HCT116 (cell line): Measurements from ENCODE around the gene HSPB7. TPM values are rescaled to one million over a fixed set of nuclear protein-coding genes. Genes with fewer than 3 reads are reported as not detected.

Experiments
- ATAC-seq: fragments of 200-7000 bp; cut with Tn5 transposase; 2 replicates; pipeline ENCODE4 v1.9.1; 2020; ENCODE audit warnings: mild to moderate bottlenecking, moderate library complexity
- BruUV-seq: library from RNA; stranded (reverse); fragments of 400-500 nt; replicated peaks from 2 replicates; lab custom pipeline; 2021; lab: Mats Ljungman, UMichigan
- CTCF ChIA-PET: fragments of 300-600 bp; sonication (Branson Sonifier 250); formaldehyde crosslinking; loops from one replicate; lab custom pipeline; 2021; ENCODE audit warnings: antibody characterized with exemption; lab: Charles Lee
- POLR2A ChIA-PET: fragments of 300-600, 350-600 bp; sonication (Branson Sonifier 250); formaldehyde crosslinking; loops from one replicate; lab custom pipeline; 2021; ENCODE audit warnings: antibody characterized with exemption; lab: Charles Lee
- RAD21 ChIA-PET, 2 experiments: fragments of 300-600 bp; sonication (Branson Sonifier 250); formaldehyde crosslinking; loops; one replicate each; lab custom pipeline; 2023; ENCODE audit warnings: low total read pairs in 2 of 2; ENCODE audit not compliant: uncharacterized antibody in 2 of 2, unreplicated experiment in 2 of 2, low non-redundant PET in 1 of 2; lab: Charles Lee
- DNase-seq: peaks from one replicate; pipeline ENCODE4 v3.0.0-alpha.2; 2010; ENCODE audit warnings: low read depth, low spot score
- H2AFZ ChIP-seq: fragments of 200-600 bp; shearing (Covaris generic), sonication (generic); 2 replicates; pipeline ENCODE4 v1.6.1; 2017; ENCODE audit warnings: low read depth, mixed run types, mixed read lengths, antibody characterized with exemption, low read length; ENCODE audit not compliant: poor library complexity, severe bottlenecking
- H3K27ac ChIP-seq: 2 replicates; pipeline ENCODE4 v1.5.1; 2012; ENCODE audit warnings: low read depth, low read length
- H3K27me3 ChIP-seq: fragments of 200-600 bp; sonication (generic); 2 replicates; pipeline ENCODE4 v1.6.1; 2016; ENCODE audit warnings: mixed run types, low read length, mixed read lengths; ENCODE audit not compliant: insufficient read depth
- H3K36me3 ChIP-seq, 2 experiments: fragments of 200-500 bp in 1 of 2; fragments of 200-600 bp in 1 of 2; sonication (Bioruptor generic) in 1 of 2; sonication (generic) in 1 of 2; 2 replicates each; pipeline versions ENCODE4 v1.5.1 to v1.6.1; 2014 to 2016; ENCODE audit warnings: low read length in 2 of 2, inconsistent platforms in 1 of 2, mixed read lengths in 1 of 2, mixed run types in 1 of 2; ENCODE audit not compliant: insufficient read depth in 2 of 2, control insufficient read depth in 1 of 2
- H3K4me1 ChIP-seq, 2 experiments: fragments of 200-600 bp in 1 of 2; sonication (generic) in 1 of 2; 2 replicates each; pipeline versions ENCODE4 v1.5.1 to v1.6.1; 2012 to 2017; ENCODE audit warnings: low read length in 2 of 2, inconsistent platforms in 1 of 2, mild to moderate bottlenecking in 1 of 2, mixed read lengths in 1 of 2, mixed run types in 1 of 2, moderate library complexity in 1 of 2; ENCODE audit not compliant: insufficient read depth in 2 of 2, control insufficient read depth in 1 of 2
- H3K4me2 ChIP-seq: fragments of 200-600 bp; sonication (generic); 2 replicates; pipeline ENCODE4 v1.6.1; 2017; ENCODE audit warnings: mixed run types, low read length, mixed read lengths
- H3K4me3 ChIP-seq, 2 experiments: fragments of 200-600 bp in 1 of 2; sonication (generic) in 1 of 2; replicated peaks in 1 of 2; 2 replicates each; pipeline ENCODE4 v1.5.1; 2011 to 2016; ENCODE audit warnings: low read length in 2 of 2, control low read depth in 1 of 2, low read depth in 1 of 2, mild to moderate bottlenecking in 1 of 2, mixed read lengths in 1 of 2, mixed run types in 1 of 2
- H3K79me2 ChIP-seq: fragments of 200-600 bp; sonication (generic); 2 replicates; pipeline ENCODE4 v1.6.1; 2017; ENCODE audit warnings: mild to moderate bottlenecking, mixed run types, low read length, moderate library complexity, mixed read lengths; ENCODE audit not compliant: insufficient read depth
- H3K9ac ChIP-seq: fragments of 200-600 bp; sonication (generic); 2 replicates; pipeline ENCODE4 v1.6.1; 2016; ENCODE audit warnings: low read length, mixed read lengths
- H3K9me2 ChIP-seq: fragments of 200-600 bp; sonication (generic), shearing (Covaris generic); 2 replicates; pipeline ENCODE4 v1.6.1; 2017; ENCODE audit warnings: mixed run types, mild to moderate bottlenecking, moderate library complexity; ENCODE audit not compliant: insufficient read depth
- H3K9me3 ChIP-seq, 2 experiments: fragments of 200-500 bp in 1 of 2; fragments of 200-600 bp in 1 of 2; sonication (Bioruptor generic) in 1 of 2; sonication (generic) in 1 of 2; 2 replicates each; pipeline ENCODE4 v1.6.1; 2014 to 2017; ENCODE audit warnings: low read length in 2 of 2, mixed read lengths in 2 of 2, inconsistent platforms in 1 of 2, low read depth in 1 of 2, mild to moderate bottlenecking in 1 of 2, mixed run types in 1 of 2, moderate library complexity in 1 of 2; ENCODE audit not compliant: control insufficient read depth in 1 of 2, insufficient read depth in 1 of 2
- H4K20me1 ChIP-seq: fragments of 200-600 bp; sonication (generic), shearing (Covaris generic); 2 replicates; pipeline ENCODE4 v1.6.1; 2017; ENCODE audit warnings: mixed run types, mild to moderate bottlenecking, moderate library complexity; ENCODE audit not compliant: insufficient read depth
- EGR1 ChIP-seq: IDR thresholded peaks from 2 replicates; pipeline ENCODE4 v1.6.1; 2012; ENCODE audit warnings: low read depth
- POLR2AphosphoS5 ChIP-seq: IDR thresholded peaks from 2 replicates; pipeline ENCODE4 v1.6.1; 2011; ENCODE audit warnings: mild to moderate bottlenecking, low read depth, low read length, moderate library complexity
- SP1 ChIP-seq: IDR thresholded peaks from 2 replicates; pipeline ENCODE4 v1.6.1; 2012; ENCODE audit warnings: low read depth
- TCF7L2 ChIP-seq: IDR thresholded peaks from 2 replicates; pipeline ENCODE4 v1.7.0; 2011; ENCODE audit warnings: borderline replicate concordance, inconsistent platforms; ENCODE audit not compliant: insufficient read depth, insufficient read length; ENCODE audit errors: extremely low read depth
- ZFX ChIP-seq: fragments of 450-650 bp; IDR thresholded peaks from 2 replicates; pipeline ENCODE4 v1.6.1; 2017
- intact Hi-C: fragments of 100-400 bp; cut with micrococcal nuclease; formaldehyde crosslinking; loops from 2 replicates; pipeline ENCODE4 v1.10.0; 2022
- total RNA-seq: library from RNA; stranded (reverse); gene quantifications from one replicate; pipeline ENCODE4 v1.2.1, GENCODE V29; 2021; ENCODE audit not compliant: unreplicated experiment

The HSPB7 gene
- total RNA-seq, 1 experiment from 2014 or later = 0.27 TPM

DNA sequence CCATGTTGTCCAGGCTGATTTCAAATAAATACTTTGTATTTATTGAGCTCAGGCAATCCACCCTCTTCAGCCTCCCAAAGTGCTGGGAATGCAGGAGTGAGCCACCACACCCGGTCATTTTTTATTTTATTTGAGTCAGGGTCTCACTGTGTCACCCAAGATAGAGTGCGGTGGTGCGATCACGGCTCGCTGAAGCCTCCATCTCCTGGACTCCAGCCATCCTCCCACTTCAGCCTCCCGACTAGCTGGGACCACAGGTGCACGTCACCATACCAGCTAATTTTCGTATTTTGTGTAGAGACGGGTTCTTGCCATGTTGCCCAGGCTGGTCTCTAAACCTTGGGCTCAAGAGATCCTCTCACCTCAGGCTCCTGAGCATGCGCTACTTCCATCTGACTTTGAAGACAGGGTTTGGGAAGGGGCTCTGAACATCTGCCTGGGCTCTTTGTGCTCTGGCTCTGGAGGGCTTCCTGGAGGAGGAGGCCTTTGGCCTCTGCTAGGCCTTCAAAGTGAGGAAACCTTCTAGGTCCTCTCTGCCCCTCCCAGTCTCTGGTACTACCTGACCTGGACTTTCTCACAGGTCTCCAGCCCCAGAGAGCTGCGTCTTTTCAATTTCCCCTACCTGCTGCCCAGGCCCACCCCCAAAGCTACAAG is 5.8 kb downstream of the HSPB7 start:
- peak overlapping the region; percentile 85 for H3K4me2 ChIP-seq
- ChIA-PET CTCF (no interaction called here), POLR2A (no interaction called here), RAD21 (no interaction called here)
- H3K27me3 ChIP-seq = no peaks in the 10 kb centered on the region
- peak overlapping the region; percentile 66 for H3K9ac ChIP-seq
- H3K9me3 ChIP-seq = no peaks in the 10 kb centered on the region
- H4K20me1 ChIP-seq = no peaks in the 10 kb centered on the region
- H2AFZ ChIP-seq = peak overlapping the region; percentile 7
- H3K9me2 ChIP-seq = no peaks in the 10 kb centered on the region
- TF ChIP-seq POLR2AphosphoS5 = no peak
- ATAC-seq = no peak
- H3K36me3 ChIP-seq = no peaks in the 10 kb centered on the region
- intact Hi-C loops = no loop called here
- no peaks in the 10 kb centered on the region for H3K79me2 ChIP-seq
- H3K27ac ChIP-seq = peak overlapping the region; percentile 43; the same call in 1 of the 2 replicates
- DNase-seq = no peak
- BruUV-seq = no TSS peak
- peaks cover 10 to 29% of the 10 kb centered on the region in 2 experiments for H3K4me1 ChIP-seq
- peak overlapping the region; percentile 36 to 58; a peak in 3 of 4 replicates for H3K4me3 ChIP-seq

DNA sequence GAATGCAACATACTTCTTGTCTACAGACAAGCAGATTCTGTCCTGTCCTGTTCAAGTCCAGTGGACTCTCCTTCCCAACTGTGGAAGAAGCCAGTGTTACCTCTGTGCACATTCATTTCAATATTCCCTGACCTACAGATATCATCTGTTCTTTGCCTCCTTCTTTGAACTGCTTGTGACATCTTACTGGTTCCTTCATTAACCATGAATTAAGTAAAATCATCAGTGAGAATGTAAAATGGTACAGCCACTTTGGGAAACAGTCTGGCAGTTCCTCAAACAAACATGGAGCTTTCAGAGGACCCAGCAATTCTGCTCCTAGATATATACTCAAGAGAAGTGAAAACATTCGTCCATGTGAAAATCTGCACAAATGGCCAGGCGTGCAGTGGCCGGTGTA is 7.0 kb downstream of the HSPB7 start:
- RAD21 ChIA-PET = no interaction called here
- H3K9me3 ChIP-seq = no peaks in the 10 kb centered on the region
- H3K4me1 ChIP-seq = peaks cover 10 to 29% of the 10 kb centered on the region in 2 experiments
- no peak for TF ChIP-seq EGR1
- no peak for TF ChIP-seq TCF7L2
- TF ChIP-seq SP1 = no peak
- no peak for TF ChIP-seq ZFX
- TF ChIP-seq, all 23 proteins: peak for 0
- ChIA-PET POLR2A (no interaction called here), CTCF (no interaction called here)
- BruUV-seq = no TSS peak
- H2AFZ ChIP-seq = no peak overlapping the region
- H3K36me3 ChIP-seq = no peaks in the 10 kb centered on the region
- no peaks in the 10 kb centered on the region for H4K20me1 ChIP-seq
- H3K4me3 ChIP-seq = no peak overlapping the region
- no peak overlapping the region for H3K9ac ChIP-seq
- H3K9me2 ChIP-seq = no peaks in the 10 kb centered on the region
- no peak overlapping the region for H3K27ac ChIP-seq
- no peaks in the 10 kb centered on the region for H3K27me3 ChIP-seq
- ATAC-seq (no peak), DNase-seq (no peak)
- H3K4me2 ChIP-seq = no peak overlapping the region
- no peaks in the 10 kb centered on the region for H3K79me2 ChIP-seq
- intact Hi-C loops = no loop called here
